Measurements from ENCODE around the gene DNMBP.

Gene DNMBP

DNA sequence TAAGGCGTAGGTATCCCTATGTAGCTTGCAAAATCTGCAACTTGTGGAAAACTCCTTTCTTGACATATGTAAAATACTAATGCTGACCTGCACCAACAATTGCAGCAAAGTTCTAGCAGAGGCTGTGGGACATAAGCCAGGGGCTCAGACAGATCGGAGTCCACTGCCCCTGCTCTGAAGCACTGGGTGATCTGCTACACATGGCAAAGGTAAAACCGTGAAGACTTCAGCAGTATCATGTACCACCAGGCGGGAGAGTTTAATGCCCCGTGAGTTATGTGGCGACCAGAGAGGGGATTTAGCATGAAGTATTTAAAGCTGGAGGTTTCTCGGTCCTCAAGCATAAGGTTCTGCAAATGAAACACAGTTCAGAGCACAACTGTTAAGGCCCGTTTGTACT is 150.9 kb downstream of the DNMBP start:
- H4K20me1 ChIP-seq (ENCODE audit: insufficient read depth, low read length), result no peaks in the 10 kb centered on the region
- H3K9me3 ChIP-seq (replicated peaks; ENCODE audit: insufficient read depth, low read length), result no peaks in the 10 kb centered on the region
- H3F3A ChIP-seq (ENCODE audit: insufficient read depth, low read length), result no peaks in the 10 kb centered on the region
- H3K79me2 ChIP-seq (ENCODE audit: low read length), result no peaks in the 10 kb centered on the region
- H3K4me1 ChIP-seq (ENCODE audit: low read length), result no peaks in the 10 kb centered on the region
- no peaks in the 10 kb centered on the region for H3K9me2 ChIP-seq (replicated peaks; ENCODE audit: insufficient read depth, low read length)
- no peak overlapping the region for H3K9ac ChIP-seq (ENCODE audit: low read length)
- H3K27ac ChIP-seq (ENCODE audit: low read length), result no peak overlapping the region
- no peak for DNase-seq
- no peak overlapping the region for H2AFZ ChIP-seq (ENCODE audit: low read length)
- no peaks in the 10 kb centered on the region for H3K27me3 ChIP-seq (replicated peaks; ENCODE audit: insufficient read depth, low read length)
- no peaks in the 10 kb centered on the region for H3K36me3 ChIP-seq (replicated peaks; ENCODE audit: insufficient read depth, low read length)
- no peak overlapping the region for H3K4me3 ChIP-seq (ENCODE audit: low read length)
- TF ChIP-seq, protein P1, sequence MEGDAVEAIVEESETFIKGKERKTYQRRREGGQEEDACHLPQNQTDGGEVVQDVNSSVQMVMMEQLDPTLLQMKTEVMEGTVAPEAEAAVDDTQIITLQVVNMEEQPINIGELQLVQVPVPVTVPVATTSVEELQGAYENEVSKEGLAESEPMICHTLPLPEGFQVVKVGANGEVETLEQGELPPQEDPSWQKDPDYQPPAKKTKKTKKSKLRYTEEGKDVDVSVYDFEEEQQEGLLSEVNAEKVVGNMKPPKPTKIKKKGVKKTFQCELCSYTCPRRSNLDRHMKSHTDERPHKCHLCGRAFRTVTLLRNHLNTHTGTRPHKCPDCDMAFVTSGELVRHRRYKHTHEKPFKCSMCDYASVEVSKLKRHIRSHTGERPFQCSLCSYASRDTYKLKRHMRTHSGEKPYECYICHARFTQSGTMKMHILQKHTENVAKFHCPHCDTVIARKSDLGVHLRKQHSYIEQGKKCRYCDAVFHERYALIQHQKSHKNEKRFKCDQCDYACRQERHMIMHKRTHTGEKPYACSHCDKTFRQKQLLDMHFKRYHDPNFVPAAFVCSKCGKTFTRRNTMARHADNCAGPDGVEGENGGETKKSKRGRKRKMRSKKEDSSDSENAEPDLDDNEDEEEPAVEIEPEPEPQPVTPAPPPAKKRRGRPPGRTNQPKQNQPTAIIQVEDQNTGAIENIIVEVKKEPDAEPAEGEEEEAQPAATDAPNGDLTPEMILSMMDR (IDR thresholded peaks at IDR 0.05; ENCODE audit: low read length), result no peak
- TF ChIP-seq EZH2phosphoT487 (IDR thresholded peaks at IDR 0.05; ENCODE audit: low read length) (no peak), EZH2 (optimal IDR thresholded peaks at IDR 0.05; ENCODE audit: low read depth, low read length) (no peak)
- no peak overlapping the region for H3K4me2 ChIP-seq (ENCODE audit: low read depth, low read length)

DNA sequence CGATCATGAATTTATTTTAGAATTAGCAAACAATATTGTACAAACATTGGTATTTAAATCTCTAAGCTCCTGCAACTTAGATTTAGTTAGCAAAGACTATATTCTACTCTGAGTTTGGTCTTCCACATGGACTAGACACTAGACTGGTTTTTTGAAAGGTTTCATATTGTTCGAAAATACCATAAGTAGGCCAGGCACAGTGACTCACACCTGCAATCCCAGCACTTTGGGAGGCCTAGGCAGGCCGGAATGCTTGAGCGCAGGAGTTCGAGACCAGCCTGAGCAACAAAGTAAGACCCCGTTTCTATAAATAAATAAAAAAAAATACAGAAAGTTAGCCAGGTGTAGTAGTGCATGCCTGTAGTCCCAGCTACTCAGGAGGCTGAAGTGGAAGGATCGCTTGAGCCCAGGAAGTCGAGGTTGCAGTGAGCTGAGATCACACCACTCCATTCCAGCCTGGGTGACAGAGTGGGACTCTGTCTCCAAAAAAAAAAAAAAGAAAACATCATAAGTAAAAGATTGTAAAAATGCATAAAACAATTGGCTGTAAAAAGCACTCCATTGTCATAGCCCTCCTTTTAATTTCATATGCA is 154.2 kb downstream of the DNMBP start:
- H3F3A ChIP-seq (ENCODE audit: insufficient read depth, low read length), result no peaks in the 10 kb centered on the region
- no peak overlapping the region for H3K9ac ChIP-seq (ENCODE audit: low read length)
- TF ChIP-seq EZH2 (optimal IDR thresholded peaks at IDR 0.05; ENCODE audit: low read depth, low read length) (no peak), EZH2phosphoT487 (IDR thresholded peaks at IDR 0.05; ENCODE audit: low read length) (no peak)
- TF ChIP-seq, protein P1 (IDR thresholded peaks at IDR 0.05; ENCODE audit: low read length), result no peak
- no peaks in the 10 kb centered on the region for H3K36me3 ChIP-seq (replicated peaks; ENCODE audit: insufficient read depth, low read length)
- H2AFZ ChIP-seq (ENCODE audit: low read length), result no peak overlapping the region
- no peaks in the 10 kb centered on the region for H3K9me2 ChIP-seq (replicated peaks; ENCODE audit: insufficient read depth, low read length)
- no peaks in the 10 kb centered on the region for H3K79me2 ChIP-seq (ENCODE audit: low read length)
- H3K4me3 ChIP-seq (ENCODE audit: low read length), result no peak overlapping the region
- no peak overlapping the region for H3K27ac ChIP-seq (ENCODE audit: low read length)
- H3K9me3 ChIP-seq (replicated peaks; ENCODE audit: insufficient read depth, low read length), result no peaks in the 10 kb centered on the region
- no peaks in the 10 kb centered on the region for H3K27me3 ChIP-seq (replicated peaks; ENCODE audit: insufficient read depth, low read length)
- H3K4me2 ChIP-seq (ENCODE audit: low read depth, low read length), result no peak overlapping the region
- no peaks in the 10 kb centered on the region for H3K4me1 ChIP-seq (ENCODE audit: low read length)
- no peaks in the 10 kb centered on the region for H4K20me1 ChIP-seq (ENCODE audit: insufficient read depth, low read length)
- no peak for DNase-seq

DNA sequence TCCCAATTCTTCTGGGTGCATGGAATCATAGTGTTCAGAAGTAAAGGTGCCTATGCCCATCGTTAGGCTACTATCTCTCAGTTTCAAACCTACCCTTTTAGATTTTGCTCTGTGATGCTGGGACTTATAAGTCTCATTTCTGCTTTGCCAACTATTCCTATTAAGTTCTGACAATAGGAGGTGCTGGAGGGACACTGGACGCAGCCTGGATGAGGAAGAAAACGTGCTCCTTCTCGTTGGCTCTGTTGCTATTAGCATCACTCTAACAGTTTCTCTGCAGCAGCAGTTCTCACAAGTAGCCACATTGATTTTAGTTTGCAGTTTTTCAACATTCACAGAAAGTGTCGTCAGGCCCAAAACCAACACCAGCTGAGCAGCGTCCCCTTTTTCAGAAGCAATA is 154.9 kb downstream of the DNMBP start:
- H4K20me1 ChIP-seq (ENCODE audit: insufficient read depth, low read length), result no peaks in the 10 kb centered on the region
- H3K36me3 ChIP-seq (replicated peaks; ENCODE audit: insufficient read depth, low read length), result no peaks in the 10 kb centered on the region
- DNase-seq, result no peak
- H3K4me2 ChIP-seq (ENCODE audit: low read depth, low read length), result no peak overlapping the region
- no peaks in the 10 kb centered on the region for H3K27me3 ChIP-seq (replicated peaks; ENCODE audit: insufficient read depth, low read length)
- H3K9me3 ChIP-seq (replicated peaks; ENCODE audit: insufficient read depth, low read length), result no peaks in the 10 kb centered on the region
- no peaks in the 10 kb centered on the region for H3F3A ChIP-seq (ENCODE audit: insufficient read depth, low read length)
- H3K9ac ChIP-seq (ENCODE audit: low read length), result no peak overlapping the region
- no peak overlapping the region for H3K27ac ChIP-seq (ENCODE audit: low read length)
- no peaks in the 10 kb centered on the region for H3K9me2 ChIP-seq (replicated peaks; ENCODE audit: insufficient read depth, low read length)
- H3K79me2 ChIP-seq (ENCODE audit: low read length), result no peaks in the 10 kb centered on the region
- H3K4me1 ChIP-seq (ENCODE audit: low read length), result no peaks in the 10 kb centered on the region
- H2AFZ ChIP-seq (ENCODE audit: low read length), result no peak overlapping the region
- TF ChIP-seq, protein P1 (IDR thresholded peaks at IDR 0.05; ENCODE audit: low read length), result no peak
- TF ChIP-seq EZH2 (optimal IDR thresholded peaks at IDR 0.05; ENCODE audit: low read depth, low read length) (no peak), EZH2phosphoT487 (IDR thresholded peaks at IDR 0.05; ENCODE audit: low read length) (no peak)
- H3K4me3 ChIP-seq (ENCODE audit: low read length), result no peak overlapping the region
